ENCODE results near the gene NAALADL2.

- TF ChIP-seq EZH2 (IDR thresholded peaks at IDR 0.05; ENCODE audit: borderline replicate concordance, low read depth, low read length, severe bottlenecking) (no peak), CTCF (IDR thresholded peaks at IDR 0.05; ENCODE audit: borderline replicate concordance, extremely low read depth, low read length, poor library complexity, severe bottlenecking) (no peak)
Measured at GRCh38 chr3:175007306-175007705, 148.2 kb downstream of the NAALADL2 start.

Measured in DND-41 (cell line).